GM12865 (cell line): ENCODE data around the gene EHBP1.

ENCODE experiments used
- DNase-seq: peaks from one replicate; pipeline ENCODE4 v3.0.0; 2010; ENCODE audit warnings: low read depth
- H3K4me3 ChIP-seq: 2 replicates; pipeline ENCODE4 v1.5.1; 2011; ENCODE audit warnings: mild to moderate bottlenecking, low read depth, low read length, control low read depth
- TF ChIP-seq, protein P1 (sequence below): IDR thresholded peaks from 2 replicates; pipeline ENCODE4 v1.5.1; 2011; ENCODE audit warnings: low read length, control low read depth, low read depth, inconsistent platforms; ENCODE audit not compliant: insufficient read depth; ENCODE audit errors: missing control alignments

EHBP1 gene

GRCh38 chr2:63049211-63049969, 343.9 kb downstream of the EHBP1 start:
- TF ChIP-seq, protein P1, sequence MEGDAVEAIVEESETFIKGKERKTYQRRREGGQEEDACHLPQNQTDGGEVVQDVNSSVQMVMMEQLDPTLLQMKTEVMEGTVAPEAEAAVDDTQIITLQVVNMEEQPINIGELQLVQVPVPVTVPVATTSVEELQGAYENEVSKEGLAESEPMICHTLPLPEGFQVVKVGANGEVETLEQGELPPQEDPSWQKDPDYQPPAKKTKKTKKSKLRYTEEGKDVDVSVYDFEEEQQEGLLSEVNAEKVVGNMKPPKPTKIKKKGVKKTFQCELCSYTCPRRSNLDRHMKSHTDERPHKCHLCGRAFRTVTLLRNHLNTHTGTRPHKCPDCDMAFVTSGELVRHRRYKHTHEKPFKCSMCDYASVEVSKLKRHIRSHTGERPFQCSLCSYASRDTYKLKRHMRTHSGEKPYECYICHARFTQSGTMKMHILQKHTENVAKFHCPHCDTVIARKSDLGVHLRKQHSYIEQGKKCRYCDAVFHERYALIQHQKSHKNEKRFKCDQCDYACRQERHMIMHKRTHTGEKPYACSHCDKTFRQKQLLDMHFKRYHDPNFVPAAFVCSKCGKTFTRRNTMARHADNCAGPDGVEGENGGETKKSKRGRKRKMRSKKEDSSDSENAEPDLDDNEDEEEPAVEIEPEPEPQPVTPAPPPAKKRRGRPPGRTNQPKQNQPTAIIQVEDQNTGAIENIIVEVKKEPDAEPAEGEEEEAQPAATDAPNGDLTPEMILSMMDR = no peak
- DNase-seq = no peak

DNA sequence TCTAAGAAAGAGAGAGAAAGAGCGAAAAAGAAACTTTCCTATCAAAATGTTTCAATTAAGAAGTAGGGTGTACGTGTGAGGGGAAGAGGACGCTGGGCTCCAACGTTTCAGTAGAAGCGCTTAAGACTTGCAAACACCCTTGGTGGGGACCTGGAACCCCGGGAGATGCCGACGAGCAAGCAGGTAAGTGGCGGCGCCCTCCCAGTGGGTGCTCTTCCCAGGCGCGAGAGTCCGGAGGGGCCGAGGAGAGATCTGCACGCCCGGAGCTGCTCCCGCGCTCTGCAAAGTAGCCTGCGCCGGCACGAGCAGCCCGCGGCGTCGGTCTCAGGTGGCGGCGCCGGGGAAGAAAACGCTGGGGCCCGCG, 344.4 kb downstream of the EHBP1 start:
- DNase-seq = peak; percentile 48
- TF ChIP-seq, protein P1 = no peak
- peak overlapping the region; percentile 67 for H3K4me3 ChIP-seq

More at GRCh38 chr2:63049211-63049969, 343.9 kb downstream of the EHBP1 start:
- peak overlapping the region; percentile 67 for H3K4me3 ChIP-seq

DNA sequence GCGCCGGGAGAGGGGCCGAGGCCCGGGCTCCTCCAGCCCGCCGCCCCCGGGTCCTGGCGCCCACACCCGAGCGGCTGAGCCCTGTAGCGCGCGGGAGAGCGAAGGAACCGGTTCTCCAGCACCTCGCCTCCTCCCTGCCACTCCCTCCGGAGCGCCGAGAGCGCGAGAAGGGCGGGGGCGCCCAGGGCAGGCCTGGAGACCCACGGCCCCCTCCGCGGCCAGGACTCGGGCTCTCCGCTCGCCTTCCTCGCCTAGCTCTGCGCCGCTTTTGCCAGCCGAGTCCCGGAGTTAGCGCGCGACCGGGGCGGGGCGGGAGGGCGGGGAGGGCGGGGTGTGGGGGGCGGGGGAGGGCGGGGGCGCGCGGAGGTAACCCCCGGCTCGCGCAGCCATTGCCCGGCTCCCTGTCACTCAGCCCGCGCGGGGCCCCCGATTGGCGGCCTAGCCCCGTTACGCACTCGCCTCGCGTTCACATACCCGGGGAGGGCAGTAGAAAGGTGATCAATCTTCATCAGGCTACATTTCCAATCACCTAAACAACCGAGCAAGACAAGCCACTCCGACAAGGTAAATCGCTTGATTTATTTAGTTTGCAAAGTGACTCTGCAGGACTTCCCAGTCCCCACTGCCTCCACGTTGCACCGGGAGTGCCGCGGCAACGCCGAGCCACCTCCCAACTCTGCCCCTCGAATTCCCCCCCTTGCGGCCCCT, 345.0 kb downstream of the EHBP1 start, which contains the start of gene OTX1:
Gene OTX1 (plus strand): TSS at position 497 of the 708 bp plus-strand sequence. CDS start 2,161 bp downstream, outside the sequence.
- TF ChIP-seq, protein P1 = no peak
- peak within 1 kb of the TSS; percentile 68 for H3K4me3 ChIP-seq
- DNase-seq = peak; percentile 90

DNA sequence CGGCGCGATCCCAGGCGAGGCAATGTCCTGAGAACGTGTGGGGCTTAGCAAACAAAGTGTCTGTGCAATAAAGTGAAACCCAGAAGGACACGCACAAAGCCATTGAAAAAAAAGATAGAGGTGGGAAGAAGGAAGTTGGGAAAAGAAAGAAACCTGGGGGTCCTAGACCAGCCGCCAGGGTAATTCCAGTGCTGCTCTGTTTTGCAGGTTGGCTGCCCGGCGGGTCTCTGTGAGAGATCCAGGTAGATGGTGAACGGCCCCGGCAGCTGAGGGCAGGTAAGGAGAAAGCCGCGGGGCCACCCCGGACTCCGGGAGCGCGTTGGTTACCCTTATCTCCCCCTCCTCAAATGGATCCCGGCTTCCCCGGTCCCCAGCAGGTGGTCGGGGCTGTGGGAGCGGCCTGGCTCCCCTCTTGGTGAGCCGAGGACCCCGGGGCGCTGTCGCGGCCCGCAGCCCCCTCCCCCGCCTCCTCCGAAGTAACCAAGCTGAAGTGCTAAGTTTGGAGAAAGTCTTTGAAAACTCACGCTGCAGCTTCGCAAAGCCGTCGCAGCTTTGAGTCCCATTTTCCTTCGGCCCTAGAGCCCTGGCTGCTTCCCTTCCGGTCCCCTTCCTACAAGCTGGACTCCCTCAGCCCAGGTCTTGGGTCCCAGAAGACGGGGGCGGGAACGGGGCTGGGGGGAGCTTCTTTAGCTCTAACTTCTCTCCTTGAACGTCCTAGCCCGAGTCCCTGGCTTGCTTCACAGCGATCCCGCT, 345.7 kb downstream of the EHBP1 start:
- peak overlapping the region; percentile 68 for H3K4me3 ChIP-seq
- TF ChIP-seq, protein P1 = no peak
- DNase-seq = peak; percentile 7

DNA sequence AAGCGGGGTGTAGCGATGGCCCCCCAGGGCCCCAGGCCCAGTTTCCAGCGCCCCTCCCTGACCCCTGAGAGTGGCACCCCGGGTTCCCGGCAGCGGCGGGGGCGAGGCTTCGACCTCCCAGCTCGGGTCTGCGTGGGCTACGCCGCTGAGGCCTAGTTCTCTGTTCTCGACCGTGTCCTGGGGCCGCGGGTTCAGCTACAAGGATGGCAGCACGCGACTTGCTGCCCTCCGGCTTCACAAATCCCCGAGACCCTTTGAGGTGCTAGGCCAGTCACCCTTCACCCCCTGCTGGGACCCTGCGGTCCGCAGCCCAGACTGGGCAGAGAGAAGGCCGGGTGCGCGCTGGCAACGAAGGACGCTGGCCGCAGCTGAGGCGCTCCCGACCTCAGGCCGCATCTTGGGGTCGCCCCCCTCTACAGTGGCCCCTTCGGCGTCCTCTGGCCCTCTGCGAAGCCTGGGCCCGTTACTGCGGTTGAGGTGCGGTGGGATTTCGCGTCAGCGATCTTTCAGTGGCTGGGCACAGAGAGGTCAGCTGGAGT, 346.4 kb downstream of the EHBP1 start:
- no peak overlapping the region for H3K4me3 ChIP-seq
- TF ChIP-seq, protein P1 = no peak
- DNase-seq = no peak

DNA sequence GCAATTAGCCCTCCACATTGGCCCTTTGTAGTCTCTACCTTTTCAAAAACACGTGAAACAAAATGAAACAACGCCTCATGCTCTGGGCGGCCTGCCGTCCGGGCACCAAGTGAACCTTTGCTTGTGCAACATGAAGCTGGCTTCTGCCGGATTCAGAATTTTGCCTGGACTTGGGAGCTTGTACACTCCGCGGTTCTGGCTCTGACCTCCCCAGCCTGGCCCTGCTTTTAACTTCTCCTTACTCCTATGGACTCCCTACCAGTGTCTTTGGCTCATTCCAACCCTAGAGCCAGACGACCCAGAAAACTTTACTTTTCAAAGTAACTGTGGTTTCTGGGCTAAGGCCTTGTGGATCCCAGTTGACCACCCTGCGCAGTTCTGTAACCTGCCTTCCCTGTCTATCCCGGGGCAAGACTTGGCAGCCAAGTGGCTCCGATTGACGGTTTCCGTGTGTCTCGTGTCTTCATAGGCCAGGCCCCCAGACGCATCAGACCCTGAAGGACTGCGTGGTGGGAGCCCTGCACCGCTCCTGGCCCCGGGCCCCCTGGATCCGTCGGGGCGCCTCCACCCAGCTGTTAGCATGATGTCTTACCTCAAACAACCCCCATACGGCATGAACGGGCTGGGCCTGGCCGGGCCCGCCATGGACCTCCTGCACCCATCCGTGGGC, 347.0 kb downstream of the EHBP1 start:
- no peak for DNase-seq
- no peak overlapping the region for H3K4me3 ChIP-seq
- TF ChIP-seq, protein P1 = no peak
